Anterior cingulate cortex (tissue), 58 donors: ENCODE data around the gene FBN2.
"Not testable (repeated sequence)": the region's sequence is repeated elsewhere in the genome, so short reads cannot be mapped to it uniquely, and the experiment has no call there.

Experiments used
- DNase-seq, 58 donors: peaks; one replicate each; lab custom pipeline; 2025; lab: John Stamatoyannopoulos, UW

FBN2 gene

DNA sequence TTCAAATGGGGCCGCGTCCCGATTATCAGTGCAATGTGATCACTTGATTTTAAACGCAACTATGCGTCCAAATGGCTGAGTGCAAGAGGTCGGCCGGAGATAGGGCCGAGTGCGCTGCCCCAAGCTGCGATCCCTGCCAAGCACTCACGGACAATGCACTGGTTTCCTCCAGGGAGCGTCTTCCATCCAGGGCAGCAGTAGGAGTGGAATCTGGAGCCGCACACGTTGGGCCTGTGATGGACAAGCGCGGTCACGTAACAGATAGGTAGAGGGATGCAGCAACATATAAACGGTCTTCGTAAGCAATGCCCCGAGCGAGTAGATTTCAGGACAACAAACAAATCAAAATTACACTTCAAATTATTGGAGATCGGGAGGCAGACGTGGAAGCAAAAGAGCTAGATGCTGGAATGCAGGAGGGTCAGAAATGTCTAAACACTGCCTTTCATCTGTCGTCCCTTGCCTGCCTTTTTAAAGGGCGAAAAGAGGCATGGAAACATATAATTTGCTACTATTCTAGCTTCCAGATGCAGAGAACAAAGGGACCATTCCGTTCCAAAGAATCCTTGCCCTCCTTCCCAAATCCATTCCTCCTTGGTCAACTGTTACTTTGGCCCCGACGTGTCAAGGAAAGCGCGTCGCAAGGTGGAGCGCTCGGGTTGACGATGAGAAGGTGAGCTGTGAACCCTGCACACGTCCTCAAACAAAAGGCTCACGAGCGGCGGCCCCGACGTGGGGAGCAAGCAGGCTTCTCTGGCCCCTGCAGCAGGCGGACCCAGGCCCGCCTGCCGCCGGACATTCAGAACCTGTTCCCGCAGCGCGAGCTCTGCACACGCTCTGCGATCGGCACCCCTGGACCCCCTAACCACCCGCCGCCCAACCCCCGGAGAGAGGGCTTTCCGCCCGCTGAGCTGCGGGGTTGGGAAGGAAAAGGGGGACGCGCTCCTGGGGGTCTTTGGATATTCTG lies 1.5 kb downstream of the FBN2 start:
- DNase-seq: no peak

- DNase-seq: no peak
Measured at GRCh38 chr5:128535251-128535650, 2.8 kb downstream of the FBN2 start.

DNA sequence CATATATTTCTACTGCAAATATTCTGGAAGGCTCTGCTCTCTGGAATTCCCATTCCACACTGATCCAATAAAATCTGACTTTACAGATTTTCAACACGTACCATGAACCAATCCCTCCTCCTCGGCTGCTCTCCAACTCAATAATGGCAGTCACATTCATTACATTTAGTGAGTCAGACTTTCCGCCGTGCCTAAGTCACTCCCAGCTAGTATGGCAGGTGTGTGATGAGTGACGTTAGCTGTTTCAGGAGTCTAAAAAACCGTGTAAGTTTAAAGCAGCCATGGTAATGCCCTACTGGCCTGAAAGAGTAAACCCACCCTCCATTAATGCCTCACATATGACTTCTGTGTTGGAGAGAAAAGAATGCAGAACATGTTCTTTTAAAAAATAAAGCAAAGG lies 3.3 kb downstream of the FBN2 start:
- no peak for DNase-seq

DNA sequence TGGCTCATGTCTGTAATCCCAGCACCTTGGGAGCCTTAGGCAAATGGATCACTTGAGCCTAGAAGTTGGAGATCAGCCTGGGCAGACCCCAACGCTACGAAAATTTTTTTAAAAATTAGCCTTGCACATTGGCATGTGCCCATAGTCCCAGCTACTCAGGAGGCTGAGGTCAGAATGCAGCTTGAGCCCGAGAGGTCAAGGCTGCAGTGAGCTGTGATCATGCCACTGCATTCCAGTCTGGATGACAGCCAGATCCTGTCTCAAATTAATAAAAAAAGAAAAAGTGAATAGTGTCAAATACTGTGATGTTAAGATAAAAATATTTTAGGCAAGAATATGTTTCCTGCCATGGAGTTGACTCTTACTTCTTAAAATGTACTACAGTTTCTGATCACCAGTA lies 5.3 kb downstream of the FBN2 start:
- DNase-seq: no peak

DNA sequence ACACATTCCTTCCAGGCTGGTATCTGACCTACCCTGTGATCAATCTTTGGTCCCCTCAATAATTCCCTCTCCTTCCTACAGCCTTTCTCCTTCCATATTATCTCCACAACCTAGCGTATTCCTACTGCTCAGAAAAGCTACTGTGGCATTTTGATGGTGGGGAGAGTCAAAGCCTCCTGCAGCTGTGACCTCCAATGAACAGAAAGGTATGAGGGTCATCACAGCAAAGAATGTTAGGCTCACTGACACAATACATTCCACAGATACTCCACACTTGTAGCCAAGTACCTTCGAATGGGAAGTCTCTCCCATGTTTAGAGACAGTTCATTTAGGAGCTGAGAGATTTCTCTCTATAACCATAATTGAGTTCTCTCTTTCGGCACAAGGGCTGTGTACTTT lies 5.9 kb downstream of the FBN2 start:
- no peak for DNase-seq

GRCh38 chr5:128528637-128529255 lies 9.3 kb downstream of the FBN2 start:
- no peak for DNase-seq

GRCh38 chr5:128528126-128528525 lies 9.9 kb downstream of the FBN2 start:
- DNase-seq: no peak

GRCh38 chr5:128527077-128527476 lies 11.0 kb downstream of the FBN2 start:
- DNase-seq: no peak

- no peak for DNase-seq
Measured at GRCh38 chr5:128522336-128522735, 15.7 kb downstream of the FBN2 start.

DNA sequence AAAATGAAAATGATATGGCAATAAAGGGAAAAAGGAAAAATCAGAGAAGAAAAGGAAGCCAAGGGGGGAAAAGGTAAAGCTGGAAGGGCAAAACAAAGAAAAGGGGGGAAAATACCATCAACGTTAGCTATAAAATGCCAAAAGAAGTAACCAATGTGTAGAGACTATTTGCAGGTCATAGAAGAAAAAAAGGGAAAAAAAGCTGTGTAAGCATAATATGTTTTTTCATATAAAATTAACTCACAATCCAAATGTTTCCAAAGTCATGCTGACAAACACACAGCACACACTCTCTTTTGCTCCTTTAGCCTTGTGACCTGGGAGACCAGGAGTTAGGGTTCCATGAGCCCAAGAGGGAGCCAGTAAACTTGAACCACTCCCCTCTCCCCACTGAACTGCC lies 18.2 kb downstream of the FBN2 start:
- no peak for DNase-seq

DNA sequence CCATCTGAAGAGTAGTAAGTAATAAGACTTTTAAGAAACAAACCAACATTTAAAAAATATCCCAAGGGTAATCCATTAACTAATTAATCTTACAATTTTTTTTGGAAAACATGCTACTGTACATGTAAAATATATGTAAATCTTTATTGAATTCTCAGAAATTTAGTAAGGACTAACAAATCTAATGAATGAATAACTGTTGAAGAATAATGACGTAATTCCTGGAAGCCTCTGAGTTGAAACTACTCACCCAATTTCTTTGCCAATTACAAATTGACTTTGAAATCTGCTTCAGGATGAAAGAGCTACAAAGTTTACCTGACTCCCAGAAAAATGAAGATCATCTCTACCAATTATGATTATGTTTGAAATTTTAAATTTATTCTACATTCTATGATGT lies 21.1 kb downstream of the FBN2 start:
- no peak for DNase-seq

DNA sequence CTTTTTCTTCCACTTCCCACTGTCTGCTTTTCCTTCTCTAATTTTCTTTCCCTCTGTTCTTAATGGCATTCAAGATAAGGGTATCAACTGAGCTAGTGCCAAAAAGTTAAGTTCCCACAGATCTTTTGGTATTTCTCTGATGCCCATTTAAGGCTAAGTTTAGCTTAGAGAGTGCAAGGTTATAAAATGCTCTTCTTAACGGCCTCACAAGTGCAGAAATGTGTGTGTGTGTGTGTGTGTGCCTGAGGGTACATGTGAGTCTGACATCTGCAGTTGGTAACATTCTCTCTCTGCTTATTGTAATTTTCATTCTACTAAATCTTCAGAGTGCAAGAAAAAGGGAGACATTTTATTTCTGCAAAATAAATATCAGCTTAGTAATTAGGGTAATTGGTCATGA lies 24.2 kb downstream of the FBN2 start:
- no peak for DNase-seq

DNA sequence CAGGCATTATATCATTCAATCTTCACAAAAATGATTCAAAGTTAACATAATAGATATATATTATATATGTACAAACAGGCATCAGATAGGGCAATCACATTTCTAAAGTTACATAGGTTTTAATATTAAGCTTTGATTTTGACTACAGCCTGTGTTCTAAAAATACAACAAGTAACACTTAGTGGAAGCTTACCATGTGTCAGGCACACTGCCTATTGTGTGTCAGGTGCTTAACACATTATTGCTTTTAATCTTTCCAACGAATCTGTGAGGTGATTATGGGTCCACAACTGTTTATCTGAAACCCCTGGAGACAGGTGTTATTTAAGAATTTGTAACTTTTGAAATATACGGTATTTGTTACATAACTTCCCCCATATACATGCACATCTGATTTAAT lies 25.2 kb downstream of the FBN2 start:
- DNase-seq: no peak

DNA sequence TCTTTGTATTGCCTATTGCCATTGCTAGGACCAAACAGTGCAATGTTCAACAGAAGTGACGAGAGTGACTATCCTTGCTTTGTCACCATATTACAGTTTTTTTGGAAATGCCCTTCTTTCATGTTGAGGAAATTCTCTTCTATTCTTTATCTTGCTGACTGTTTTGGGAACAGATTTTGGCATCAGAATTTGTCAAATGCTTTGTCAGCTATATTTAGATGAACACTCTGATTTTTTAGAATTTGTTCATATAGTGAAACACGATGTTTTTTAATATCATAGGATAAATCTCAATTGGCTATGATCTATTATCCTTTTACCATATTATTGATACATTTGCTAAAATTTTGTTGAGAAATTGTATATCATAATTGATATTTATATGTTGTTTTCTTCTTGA lies 31.4 kb downstream of the FBN2 start:
- no peak for DNase-seq

DNA sequence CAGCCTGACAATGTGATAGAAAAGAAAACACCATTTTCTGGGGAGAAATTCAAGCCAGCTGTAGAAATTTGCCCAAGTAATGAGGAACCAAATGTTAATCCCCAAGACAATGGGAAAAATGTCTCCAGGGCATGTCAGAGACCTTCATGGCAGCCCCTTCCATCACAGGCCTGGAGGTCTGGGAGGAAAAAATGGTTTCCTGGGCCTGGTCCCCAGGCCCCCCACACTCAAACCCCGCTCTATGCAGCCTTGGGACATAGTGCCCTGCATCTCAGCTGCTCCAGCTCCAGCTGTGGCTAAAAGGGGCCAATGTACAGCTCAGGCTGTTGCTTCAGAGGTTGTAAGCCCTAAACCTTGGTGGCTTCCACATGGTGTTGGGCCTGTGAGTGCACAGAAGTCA lies 34.3 kb downstream of the FBN2 start:
- DNase-seq: not testable (repeated sequence)

DNA sequence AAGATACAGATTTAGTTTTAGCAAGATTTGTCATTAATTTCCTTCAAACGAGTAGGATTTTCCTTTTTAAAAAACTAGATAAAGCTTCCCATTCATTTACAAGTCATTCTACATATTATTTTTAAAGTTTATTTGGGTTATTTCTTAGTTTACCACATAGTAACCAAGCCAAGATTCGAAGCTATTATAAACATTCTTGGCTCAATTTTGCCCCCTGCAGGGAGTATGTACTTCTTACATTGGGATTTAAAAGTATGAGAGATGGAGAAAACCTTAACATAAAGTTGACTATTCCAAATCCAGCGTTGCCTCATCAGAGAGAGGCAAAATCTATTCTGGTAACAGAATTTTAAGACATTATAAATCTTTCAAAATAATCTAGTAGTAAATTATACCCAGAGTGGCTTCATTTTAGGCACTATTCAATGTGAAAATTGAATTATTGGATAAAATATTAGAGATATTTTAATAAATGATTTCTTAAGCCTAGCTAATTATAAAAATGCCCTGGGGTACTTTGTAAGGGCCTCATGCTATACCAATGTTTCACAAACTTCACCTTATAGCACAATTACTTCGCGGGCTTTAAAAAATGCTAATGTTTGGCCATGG lies 39.1 kb downstream of the FBN2 start:
- no peak for DNase-seq

DNA sequence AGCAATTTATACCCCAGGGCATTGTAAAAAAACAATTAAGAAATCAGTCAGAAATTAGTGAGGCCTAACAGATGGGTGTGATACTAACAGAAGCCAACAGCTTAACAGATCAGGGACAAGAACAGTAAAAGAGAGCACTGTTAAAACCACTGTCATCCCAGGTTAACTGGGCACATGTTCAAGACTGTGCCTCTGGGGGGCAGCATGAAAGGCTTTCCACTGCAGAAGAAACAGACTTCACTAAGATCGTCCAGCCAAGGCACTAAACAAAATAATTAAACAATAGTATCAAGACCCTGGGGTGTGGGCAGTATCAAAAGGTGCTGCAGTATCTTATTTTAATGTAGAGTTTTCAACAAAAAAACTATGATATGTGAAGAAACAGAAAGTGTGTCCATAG lies 43.5 kb downstream of the FBN2 start:
- no peak for DNase-seq

- DNase-seq: no peak
Measured at GRCh38 chr5:128493657-128494329, 44.3 kb downstream of the FBN2 start.

DNA sequence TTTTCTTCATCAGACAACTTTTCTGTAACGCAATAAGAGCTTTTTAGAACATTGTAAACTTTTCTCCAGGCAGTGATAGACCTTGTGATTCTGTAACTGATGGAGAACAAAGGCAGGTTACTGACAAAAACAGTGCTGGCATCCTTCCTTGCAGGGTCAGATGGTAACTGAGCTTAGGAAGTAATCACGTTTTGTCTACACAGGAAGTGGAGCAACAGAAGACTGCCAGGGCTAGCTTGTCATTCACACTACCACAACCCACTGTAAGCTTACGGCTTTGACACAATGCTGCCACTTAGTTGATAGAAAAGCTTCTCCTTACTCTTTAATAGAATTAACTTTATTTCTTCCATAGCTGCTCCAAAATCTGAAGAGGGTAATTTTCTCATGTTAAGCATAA lies 46.8 kb downstream of the FBN2 start:
- no peak for DNase-seq

DNA sequence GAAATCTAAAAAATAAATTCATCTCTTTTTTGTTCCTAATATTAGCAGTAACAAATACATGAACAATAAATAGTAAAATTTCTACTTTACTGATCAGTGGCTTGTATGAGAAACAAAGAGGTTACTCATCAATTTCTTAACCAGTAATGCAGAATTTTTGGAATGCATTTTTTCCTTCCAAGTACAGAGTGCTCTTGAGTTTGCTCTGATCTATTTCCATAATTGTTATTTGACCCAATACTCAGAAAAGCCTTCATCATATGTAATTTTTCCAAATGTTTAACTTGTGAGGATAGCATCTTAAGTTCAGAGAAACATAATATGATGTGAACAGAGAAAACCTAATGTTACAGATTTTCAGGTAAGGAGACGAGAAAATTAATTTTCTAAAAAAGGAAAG lies 47.3 kb downstream of the FBN2 start:
- no peak for DNase-seq

DNA sequence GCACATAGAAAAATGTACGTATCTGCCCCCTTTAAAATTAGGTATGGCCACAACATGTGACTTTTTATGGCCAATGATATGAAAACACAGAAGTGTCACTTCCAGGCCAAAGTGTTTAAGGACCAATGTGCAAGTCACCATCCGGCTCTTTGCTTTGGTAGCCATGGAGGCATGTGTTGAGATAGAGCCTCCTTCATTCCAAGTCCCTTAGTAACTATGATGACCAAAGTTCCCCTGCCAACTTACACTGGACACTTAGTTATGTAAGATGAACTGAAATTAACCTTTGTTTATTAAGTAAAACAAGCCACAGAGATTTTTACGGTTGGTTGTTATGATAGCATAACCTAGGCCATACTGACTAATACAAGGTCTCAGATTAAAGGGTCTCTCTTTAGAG lies 51.0 kb downstream of the FBN2 start:
- DNase-seq: no peak
